Measurements from ENCODE around the gene C16orf86.

The C16orf86 gene, protein sequence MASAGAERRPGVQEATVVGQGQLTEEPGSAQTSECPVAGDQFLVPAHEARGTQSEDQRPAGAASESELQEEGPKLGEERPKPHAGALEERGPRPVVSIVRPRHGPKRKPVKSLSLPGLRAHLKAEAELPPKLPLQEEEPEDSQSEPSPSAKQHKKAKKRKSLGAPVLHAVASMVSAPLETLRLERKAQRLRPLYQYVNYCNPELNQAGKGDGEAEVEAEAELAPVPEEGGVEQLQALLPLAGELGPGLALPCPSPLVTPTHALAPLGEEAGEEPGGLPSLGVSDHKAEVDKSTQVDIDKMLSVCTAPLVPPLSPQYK

DNA sequence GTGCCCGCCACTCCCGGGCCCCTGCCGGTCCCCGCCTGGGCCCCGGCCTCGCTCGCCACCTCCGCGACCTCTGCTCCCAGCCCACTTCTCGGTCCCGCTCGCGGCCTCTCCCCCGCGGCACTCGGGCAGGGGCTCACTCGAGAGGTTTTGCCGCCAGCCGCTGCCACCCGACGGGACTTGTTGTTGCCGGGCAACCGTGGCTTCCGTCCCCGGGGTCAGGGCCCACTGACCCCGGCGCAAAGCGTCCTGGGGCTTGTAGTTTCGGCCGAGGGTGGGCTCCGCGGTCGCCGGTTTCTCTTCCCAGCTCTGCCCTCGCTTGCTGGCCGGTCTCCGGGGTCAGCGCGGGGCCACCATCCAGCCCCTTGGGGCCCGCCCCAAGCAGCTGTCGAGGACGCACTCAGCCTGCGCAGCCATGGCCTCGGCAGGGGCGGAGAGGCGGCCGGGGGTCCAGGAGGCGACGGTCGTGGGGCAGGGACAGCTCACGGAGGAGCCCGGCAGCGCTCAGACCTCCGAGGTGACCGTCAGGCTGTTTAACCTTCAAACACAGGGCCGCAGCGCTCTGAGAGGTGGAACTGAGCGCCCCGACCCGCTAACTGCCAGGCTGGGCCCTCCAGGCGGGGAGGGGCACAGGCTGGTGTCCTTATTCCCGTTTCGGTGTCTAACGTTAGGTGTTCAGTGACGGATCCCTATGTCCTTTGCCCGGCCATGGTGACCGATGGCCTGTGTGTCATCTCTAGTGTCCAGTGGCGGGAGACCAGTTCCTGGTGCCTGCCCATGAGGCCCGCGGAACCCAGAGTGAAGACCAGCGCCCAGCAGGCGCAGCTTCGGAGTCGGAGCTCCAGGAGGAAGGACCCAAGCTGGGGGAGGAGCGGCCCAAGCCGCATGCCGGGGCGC is at the start of gene C16orf86, which contains the start of gene ENKD1:
Gene C16orf86 (plus strand): TSS at position 256 of the 894 bp plus-strand sequence. CDS start 157 bp downstream, at position 413.
Gene ENKD1 (minus strand): TSS at position 192 of the 894 bp plus-strand sequence. CDS start 308 bp downstream, outside the sequence.
- no peak for FAIRE-seq

GRCh38 chr16:67628216-67628615 is 38.4 kb upstream of the C16orf86 start:
- no peak for FAIRE-seq

DNA sequence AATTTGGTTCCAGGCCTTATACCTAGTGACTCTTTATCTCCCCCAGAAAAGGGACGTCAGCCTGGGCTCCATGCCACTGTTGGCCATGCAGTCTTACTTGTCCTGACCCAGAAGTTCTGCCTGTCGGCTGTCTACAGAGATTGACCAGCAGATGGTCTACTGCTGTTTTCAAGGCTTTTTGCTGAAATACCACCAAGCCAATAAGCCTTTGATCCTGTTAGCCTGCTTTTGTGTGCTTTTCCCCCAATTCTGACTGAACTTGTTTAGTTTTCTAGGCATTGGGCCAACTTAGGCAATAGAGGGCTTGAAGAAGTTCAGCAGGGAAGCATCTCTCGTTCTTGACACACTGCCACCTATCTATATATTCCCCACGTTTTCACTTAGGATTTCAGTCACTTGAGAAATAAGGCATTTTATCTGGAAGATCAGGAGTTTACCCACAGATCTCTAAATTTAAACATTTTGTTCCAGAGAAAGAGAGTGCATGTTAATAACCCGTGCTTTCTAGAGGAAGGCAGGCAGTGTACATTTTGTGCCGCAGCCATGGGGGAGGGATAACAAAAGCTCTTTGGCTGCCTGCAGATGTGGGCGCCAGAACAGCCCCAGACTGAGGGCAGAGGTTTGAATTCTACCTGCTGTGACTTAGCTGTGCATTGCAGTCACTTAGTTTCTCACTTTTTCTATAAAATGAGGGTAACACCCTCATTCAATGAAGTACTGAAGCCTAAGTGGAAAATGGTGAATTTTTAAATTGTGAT is 34.0 kb upstream of the C16orf86 start:
- no peak for FAIRE-seq

DNA sequence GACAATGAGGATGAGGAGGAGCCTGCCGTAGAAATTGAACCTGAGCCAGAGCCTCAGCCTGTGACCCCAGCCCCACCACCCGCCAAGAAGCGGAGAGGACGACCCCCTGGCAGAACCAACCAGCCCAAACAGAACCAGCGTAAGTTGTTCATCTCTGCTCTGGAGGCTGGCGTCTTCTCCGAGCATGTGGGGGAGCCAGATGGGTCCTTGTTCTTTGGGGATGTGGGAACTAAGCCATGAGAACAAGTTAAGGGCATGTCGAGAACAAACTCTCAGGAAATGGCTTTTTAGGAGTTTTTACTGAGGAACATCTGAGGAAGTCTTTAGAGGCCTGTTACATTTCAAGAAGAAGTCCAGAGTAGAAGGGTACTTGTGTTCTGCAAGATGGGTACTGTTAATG is 29.9 kb upstream of the C16orf86 start:
- FAIRE-seq, result no peak

DNA sequence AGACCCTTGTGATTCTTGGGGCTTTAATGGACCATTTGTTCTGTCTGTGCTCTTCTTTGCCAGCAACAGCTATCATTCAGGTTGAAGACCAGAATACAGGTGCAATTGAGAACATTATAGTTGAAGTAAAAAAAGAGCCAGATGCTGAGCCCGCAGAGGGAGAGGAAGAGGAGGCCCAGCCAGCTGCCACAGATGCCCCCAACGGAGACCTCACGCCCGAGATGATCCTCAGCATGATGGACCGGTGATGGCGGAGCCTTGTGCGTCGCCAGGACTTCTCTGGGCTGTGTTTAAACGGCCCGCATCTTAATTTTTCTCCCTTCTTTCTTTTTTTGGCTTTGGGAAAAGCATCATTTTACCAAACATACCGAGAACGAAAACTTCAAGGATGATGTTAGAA is 29.0 kb upstream of the C16orf86 start:
- no peak for FAIRE-seq

- FAIRE-seq, result no peak
These were observed 24.6 kb upstream of the C16orf86 start for GRCh38 chr16:67641779-67642708.

DNA sequence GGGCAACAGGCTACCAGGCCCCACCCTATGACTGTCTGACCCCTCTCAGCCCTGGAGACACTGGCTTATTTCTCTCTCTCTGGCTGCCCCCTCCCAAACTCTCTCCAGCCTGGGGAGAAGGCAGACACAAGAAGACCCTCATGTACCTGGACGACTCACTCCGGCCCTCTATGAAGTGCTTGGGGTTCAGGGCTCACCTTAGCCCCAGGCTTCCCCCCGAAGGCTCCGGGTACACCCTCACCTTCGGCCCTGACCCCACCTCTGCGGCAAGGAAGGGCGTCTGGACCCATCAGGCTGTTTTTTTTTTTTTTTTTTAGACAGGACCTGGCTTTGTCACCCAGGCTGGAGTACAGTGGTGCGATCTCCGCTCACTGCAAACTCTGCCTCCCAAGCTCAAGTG is 22.6 kb upstream of the C16orf86 start:
- FAIRE-seq, result no peak

DNA sequence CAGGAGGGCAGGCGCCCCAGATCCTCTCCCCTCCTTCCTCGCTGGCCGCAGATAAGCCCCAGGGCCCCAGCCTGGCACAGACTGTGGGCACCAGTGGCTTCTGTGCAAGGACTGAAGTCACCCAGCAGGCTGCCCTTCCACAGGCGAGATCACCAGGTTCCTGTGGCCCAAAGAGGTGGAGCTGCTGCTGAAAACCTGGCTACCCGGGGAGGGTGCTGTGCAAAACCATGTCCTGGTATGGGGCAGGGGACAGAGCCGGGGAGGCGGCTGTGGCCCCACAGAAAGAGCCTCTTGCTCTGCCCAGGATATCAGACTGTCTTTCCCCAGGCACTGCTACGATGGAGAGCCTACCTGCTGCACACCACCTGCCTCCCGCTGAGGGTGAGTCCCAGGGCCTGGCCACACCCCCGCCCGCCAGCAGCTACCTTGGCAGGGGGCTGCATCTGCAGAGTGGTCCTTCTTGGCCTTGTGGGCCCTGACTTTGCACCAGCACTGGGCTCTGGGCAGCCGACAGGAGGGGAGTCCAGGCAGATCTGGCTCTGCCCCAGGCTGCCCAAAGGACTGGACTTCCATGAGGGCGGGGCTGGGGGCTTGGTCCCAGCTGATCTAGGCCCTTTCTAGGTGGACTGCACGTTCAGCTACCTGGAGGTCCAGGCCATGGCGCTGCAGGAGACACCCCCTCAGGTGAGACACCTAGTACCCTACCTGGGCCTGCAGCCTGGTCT is 21.1 kb upstream of the C16orf86 start:
- FAIRE-seq, result no peak

DNA sequence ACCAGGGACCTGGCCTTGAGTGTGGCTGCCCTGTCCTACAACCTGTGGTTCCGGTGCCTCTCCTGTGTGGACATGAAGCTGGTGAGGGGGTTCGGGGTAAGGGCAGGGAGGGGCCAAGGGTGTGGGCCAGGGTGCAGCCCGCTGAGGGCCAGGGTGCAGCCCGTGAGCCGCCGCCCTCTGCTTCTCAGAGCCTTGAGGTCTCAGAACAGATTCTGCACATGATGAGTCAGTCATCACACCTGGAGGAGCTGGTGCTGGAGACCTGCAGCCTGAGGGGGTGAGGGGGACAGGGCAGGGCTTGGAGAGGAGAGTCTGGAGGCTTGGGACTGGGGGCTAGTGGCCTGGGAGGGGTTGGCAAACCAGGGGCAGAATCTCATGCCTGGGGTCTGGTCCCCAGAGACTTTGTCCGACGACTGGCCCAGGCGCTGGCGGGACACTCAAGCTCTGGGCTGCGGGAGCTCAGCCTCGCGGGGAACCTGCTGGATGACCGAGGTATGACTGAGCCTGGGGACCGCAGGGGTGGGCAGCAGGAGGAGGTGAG is 19.4 kb upstream of the C16orf86 start:
- no peak for FAIRE-seq

GRCh38 chr16:67647681-67648080 is 18.9 kb upstream of the C16orf86 start:
- FAIRE-seq, result no peak

DNA sequence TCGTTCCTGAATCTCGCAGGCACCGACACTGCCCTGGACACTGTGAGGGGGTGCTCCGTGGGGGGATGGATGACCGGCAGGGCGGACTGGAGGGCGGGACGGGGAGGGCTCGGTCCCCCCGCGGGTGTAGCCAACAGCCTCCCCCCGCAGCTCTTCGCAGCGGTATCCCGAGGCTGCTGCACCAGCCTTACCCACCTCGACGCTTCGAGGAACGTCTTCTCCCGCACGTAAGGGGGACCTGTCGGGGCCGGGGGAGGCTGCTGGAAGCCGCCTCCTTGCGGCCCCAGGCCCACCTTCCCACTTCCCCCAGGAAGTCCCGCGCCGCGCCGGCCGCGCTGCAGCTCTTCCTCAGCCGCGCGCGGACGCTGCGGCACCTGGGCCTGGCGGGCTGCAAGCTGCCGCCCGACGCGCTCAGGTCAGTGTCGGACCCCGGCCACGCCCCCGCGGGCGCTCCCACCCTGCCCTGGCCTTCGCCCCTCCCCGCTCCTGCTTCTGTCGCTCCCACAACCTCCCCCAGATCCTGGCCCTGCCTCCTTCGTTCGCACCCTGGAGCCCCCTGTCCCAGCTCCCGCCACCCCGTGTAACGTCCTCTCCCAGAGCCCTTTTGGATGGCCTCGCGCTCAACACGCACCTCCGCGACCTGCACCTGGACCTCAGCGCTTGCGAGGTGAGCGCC is 18.4 kb upstream of the C16orf86 start:
- FAIRE-seq, result no peak

DNA sequence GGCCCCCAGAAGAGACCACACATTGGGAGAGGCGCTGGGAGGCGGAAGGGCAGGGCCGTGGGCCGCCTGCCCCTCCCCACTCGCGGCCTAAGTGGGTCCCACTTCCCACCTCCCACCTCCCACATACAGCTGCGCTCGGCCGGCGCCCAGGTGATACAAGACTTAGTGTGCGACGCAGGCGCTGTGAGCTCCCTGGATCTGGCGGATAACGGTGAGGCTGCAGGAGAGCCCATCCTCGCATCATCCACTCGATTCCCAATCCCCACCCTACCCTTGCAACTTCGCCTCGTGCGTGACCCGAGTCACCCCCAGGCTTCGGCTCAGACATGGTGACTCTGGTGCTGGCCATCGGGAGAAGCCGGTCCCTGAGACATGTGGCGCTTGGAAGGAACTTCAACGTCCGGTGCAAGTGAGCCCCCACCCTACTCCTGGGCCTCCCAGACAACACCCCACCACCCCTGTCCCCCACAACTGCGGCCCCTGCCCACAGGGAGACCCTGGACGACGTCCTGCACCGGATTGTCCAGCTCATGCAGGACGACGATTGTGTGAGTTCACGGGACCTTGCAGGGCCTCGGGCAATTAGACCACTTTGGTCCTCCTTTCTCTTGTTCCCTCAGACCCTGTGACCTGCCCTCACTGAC is 17.7 kb upstream of the C16orf86 start:
- FAIRE-seq, result no peak

DNA sequence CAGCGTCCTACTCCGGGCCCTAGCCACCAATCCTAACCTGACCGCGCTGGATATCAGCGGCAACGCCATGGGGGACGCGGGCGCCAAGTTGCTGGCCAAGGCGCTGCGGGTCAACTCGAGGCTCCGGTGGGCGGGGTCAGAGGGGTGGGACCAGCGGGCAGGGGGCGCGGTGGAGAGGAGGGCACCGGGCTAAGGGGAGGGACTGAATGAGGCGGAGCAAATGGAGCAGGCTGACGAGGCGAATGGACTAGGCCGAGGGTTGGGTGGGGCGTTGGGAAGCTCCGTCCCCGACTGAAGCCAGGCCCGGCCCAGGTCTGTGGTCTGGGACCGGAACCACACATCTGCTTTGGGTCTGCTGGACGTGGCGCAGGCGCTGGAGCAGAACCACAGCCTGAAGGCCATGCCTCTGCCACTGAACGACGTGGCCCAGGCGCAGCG is 17.1 kb upstream of the C16orf86 start:
- FAIRE-seq, result no peak

DNA sequence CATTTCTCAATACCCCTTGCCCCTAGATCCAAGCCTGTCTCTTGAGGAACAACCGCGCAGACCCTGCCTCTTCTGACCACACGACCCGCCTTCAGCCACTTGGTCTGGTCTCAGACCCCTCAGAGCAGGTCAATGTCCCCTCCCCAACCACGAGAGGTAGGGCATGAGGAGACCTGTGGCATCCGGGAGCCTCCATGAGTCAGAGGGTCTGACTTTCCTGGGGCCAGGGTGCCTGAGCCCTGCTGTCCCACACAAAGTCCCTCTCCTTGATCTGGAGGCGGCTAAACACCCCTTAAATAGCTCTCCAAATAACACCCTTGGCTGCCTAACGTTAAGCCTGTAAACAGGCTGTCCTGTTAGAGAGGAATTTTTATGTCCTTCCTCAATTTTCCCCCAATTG is 16.6 kb upstream of the C16orf86 start:
- no peak for FAIRE-seq

GRCh38 chr16:67651039-67651438 is 15.6 kb upstream of the C16orf86 start:
- FAIRE-seq, result no peak

GRCh38 chr16:67651847-67652246 is 14.8 kb upstream of the C16orf86 start:
- no peak for FAIRE-seq

DNA sequence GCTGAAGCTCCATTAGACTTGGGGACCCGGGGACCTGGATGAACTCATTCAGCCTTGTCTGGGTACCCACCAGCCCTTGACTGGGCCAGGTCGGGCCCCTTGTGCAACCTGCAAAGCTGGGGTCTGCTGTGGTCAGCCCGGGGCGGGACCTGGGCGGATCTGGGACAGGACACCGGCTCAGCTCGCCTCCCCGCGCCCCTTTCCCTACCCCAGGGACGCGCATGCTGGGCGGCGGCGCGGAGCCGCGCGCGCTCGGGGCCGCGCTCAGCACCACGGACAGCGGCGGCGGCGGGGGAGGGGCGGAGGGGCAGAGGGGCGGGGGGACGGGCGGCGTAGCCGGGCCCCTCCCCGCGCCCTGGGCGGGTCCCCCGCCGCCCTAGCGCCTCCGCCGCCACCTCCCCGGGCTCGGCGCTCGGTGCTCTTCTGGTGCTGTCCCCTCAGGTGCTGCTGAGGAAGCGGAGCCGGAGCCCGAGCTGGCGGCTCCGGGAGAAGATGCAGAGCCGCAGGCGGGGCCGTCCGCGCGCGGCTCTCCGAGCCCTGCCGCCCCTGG is 14.0 kb upstream of the C16orf86 start:
- FAIRE-seq, result no peak

DNA sequence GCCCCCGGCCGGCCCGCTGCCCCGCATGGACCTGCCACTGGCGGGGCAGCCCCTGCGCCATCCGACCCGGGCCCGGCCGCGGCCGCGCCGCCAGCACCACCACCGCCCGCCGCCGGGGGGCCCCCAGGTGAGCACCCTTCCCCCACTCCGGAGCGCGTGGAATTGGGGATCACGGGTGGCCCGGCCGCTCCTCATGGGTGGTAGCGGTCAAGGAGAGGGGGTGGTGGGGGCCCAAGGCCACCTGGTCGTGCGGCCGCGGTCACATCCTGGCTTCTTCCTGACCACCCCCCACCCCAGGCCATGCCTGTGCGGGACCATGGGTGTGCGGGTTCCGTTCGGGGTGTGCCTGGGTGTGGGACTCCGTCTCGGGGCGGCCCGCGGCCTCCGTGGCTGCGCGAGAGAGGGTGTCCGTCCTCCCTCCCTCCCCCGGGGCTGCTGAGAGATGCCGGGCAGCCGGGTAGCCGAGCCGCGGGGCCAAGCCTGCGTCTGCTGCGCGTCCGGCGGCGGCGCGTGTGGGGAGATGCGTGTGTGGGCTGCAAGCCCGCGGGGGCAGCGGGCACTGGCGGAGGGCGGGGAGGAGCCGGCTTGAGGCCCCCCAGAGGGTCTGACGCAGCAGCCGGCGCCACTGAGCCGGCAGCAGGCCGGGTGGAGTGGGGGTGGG is 13.4 kb upstream of the C16orf86 start:
- no peak for FAIRE-seq

Measured in endometrium (tissue), 2 donors.